KBM-7 (cell line): ENCODE results near the gene SLAMF8.
A peak's percentile ranks its signal among the peaks of the same experiment; 100 is the strongest.

Experiments used
- DNase-seq: peaks from one replicate; pipeline ENCODE4 v3.0.0-alpha.2; 2015
- in situ Hi-C: fragments of 300-500 bp; cut with MboI; formaldehyde crosslinking; loops from 2 replicates; pipeline ENCODE4 v1.14.3; 2020; ENCODE audit warnings: low sequenced_read_pairs, low pct_unique_long_range_greater_than_20kb, mixed read lengths

SLAMF8 gene

GRCh38 chr1:159804924-159805323, 21.7 kb upstream of the SLAMF8 start:
- in situ Hi-C loops: no loop called here

DNA sequence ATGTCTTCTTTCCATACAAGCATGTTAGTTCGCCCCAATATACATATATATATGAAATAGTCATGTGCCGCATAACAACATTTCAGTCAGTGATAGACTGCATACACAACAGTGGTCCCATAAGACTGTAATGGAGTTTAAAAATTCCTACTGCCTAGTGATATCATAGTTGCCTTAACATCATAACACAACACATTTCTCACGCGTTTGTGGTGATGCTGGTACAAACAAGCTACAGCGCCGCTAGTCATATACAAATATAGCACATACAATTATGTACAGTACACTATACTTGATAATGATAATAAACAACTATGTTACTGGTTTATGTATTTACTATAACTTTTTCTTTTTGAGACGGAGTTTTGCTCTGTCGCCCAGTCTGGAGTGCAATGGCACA, 10.7 kb upstream of the SLAMF8 start:
- in situ Hi-C loops: no loop called here
- no peak for DNase-seq

More at GRCh38 chr1:159804924-159805323, 21.7 kb upstream of the SLAMF8 start:
- no peak for DNase-seq

GRCh38 chr1:159817276-159818041, 9.2 kb upstream of the SLAMF8 start:
- in situ Hi-C loops: no loop called here
- DNase-seq: no peak

GRCh38 chr1:159821171-159821867, 5.4 kb upstream of the SLAMF8 start:
- in situ Hi-C loops: no loop called here

GRCh38 chr1:159823406-159823805, 3.3 kb upstream of the SLAMF8 start:
- in situ Hi-C loops: no loop called here

More at GRCh38 chr1:159821171-159821867, 5.4 kb upstream of the SLAMF8 start:
- DNase-seq: no peak

DNA sequence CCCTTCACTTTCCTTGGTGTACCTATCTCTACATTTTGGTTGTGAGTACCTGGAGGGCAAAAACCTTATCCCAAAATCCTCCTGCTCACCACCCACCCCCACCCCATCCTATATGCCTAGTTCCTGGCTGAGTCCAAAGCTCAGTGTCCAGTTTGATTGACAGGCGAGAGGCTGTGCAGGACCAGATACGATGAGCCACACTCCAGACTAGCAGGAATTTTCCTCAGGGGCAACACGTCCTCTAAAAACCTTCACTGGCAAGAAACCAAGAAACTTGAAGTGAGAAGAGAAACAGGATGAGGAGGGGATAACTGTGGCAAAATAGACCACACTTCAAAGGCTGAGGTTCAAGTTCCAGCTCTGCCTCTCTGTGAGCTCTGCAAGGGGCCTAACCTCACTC, 1.1 kb upstream of the SLAMF8 start:
- DNase-seq: no peak
- in situ Hi-C loops: no loop called here

More at GRCh38 chr1:159823406-159823805, 3.3 kb upstream of the SLAMF8 start:
- no peak for DNase-seq

- in situ Hi-C loops: no loop called here
Observed at GRCh38 chr1:159827102-159827490, 423 bp downstream of the SLAMF8 start.

DNA sequence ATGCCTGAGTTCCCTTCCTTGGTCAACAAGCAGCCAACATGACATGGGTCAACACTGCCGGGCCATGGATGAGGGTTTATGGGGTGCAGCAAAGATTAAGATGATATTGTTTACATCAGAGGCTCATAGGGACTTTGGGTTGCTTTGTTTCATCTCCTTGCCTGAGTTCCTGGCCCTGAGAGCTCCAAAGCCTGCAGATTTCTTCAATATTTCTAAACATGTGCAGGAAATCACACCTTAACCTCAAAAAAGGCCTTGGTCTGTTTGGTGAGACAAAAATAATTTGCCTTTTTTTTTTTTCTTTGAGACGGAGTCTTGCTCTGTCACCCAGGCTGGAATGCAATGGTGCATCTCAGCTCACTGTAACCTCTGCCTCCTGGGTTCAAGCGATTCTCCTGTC, 876 bp downstream of the SLAMF8 start:
- in situ Hi-C loops: no loop called here

More at GRCh38 chr1:159827102-159827490, 423 bp downstream of the SLAMF8 start:
- DNase-seq: no peak

DNA sequence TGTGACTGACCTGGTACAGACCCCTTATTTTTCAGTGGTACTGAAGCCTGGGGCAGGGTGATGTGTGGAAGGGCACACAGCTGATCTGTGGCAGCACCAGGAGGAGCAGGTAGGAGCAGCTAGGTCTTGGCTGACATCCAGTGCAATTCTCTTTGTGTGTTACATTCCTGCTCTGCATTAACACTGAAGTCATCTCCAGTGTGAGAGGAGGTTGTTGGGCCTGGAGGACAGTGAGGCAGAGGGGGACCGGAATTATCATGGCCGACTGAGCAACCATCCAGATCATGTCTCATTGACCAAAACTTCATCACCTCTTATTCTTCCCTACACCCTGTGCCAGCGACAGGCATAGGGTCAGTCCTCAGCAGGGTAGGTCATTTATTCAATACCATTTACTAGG, 1.5 kb downstream of the SLAMF8 start:
- in situ Hi-C loops: no loop called here
- DNase-seq: no peak

More for the DNA sequence above, 876 bp downstream of the SLAMF8 start:
- DNase-seq: no peak

GRCh38 chr1:159828581-159829272, 2.1 kb downstream of the SLAMF8 start:
- no peak for DNase-seq
- in situ Hi-C loops: no loop called here

DNA sequence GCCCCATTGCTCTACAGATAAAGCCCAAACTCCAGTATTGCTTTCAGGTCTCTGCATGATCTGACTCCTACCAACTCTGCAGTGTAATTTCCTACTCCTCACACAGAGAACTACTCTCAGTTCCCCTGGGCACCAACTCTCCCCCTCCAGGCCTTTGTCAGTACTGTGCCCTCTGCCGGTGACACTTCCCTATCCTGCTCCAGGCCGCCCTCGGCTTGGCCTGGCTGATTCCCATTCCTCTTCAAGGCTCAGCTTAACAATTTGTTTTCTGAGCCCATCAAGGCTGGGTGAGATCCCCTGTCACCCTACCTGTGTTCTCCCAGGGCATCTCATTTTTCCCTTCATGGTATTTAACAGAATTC, 2.6 kb downstream of the SLAMF8 start:
- peak; percentile 55 for DNase-seq

GRCh38 chr1:159829822-159830465, 3.3 kb downstream of the SLAMF8 start:
- in situ Hi-C loops: no loop called here
- DNase-seq: no peak

More for the DNA sequence above, 2.6 kb downstream of the SLAMF8 start:
- in situ Hi-C loops: no loop called here

DNA sequence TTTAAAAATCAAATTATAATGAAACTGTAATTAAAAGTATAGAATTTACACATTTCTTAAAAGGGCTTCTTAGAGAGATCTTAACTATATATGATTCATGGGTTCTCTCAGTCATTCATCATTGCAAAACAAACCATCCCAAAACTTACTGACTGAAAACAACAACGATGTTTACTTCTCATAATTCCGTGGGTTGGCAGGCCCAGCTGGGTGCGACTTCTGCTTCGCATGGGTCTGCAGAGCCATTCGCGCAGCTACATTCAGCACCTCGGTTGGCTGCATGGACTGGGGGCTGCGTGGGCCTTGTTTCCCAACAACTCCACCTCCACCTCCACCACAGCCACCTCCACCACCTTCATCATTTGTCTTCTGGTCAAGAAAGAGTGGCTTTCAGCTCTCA, 4.0 kb downstream of the SLAMF8 start:
- DNase-seq: no peak
- in situ Hi-C loops: no loop called here

- in situ Hi-C loops: no loop called here
Observed at GRCh38 chr1:159831412-159832141, 4.9 kb downstream of the SLAMF8 start.

DNA sequence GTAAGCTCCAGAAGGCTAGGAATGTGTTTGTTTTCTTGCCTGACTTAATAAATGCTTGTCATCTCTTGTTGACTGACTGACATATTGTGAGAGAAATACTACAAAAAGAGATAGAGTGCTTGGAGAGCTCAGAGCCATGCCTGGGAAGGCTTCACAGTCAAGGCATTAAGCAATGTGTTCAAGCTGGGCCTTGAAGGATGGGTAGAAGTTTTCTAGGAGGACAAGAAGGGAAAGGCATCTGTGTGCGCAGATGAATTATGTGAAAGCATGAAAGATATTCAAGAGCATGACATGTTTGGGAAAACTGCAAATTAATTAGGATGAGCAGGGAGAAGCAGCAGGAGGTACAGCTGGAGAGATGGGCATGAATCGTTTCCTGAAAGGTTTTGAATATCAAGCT, 5.6 kb downstream of the SLAMF8 start:
- in situ Hi-C loops: no loop called here
- no peak for DNase-seq

More at GRCh38 chr1:159831412-159832141, 4.9 kb downstream of the SLAMF8 start:
- no peak for DNase-seq

DNA sequence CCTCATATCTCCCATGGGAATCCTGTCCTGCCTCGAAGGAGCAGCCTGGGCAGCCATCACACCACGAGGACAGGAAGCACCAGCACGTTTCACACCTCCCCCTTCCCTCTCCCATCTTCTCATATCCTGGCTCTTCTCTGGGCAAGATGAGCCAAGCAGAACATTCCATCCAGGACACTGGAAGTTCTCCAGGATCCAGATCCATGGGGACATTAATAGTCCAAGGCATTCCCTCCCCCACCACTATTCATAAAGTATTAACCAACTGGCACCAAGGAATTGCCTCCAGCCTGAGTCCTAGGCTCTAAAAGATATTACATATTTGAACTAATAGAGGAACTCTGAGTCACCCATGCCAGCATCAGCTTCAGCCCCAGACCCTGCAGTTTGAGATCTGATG, 8.7 kb downstream of the SLAMF8 start:
- in situ Hi-C loops: no loop called here
- DNase-seq: no peak

- in situ Hi-C loops: no loop called here
- DNase-seq: no peak
Observed at GRCh38 chr1:159835862-159836525, 9.3 kb downstream of the SLAMF8 start.

GRCh38 chr1:159838715-159839114, 12.0 kb downstream of the SLAMF8 start:
- in situ Hi-C loops: no loop called here
- no peak for DNase-seq
